ENCODE data around the gene ARL14EPL. TPM values are rescaled to one million over a fixed set of nuclear protein-coding genes. Genes with fewer than 3 reads are reported as not detected.

Gene ARL14EPL
- total RNA-seq, 6 experiments from 2014 or later: not detected

- no peak for ATAC-seq
- TF ChIP-seq CTCF (IDR thresholded peaks at IDR 0.05) (no peak), POLR2A (IDR thresholded peaks at IDR 0.05) (no peak)
Observed at GRCh38 chr5:115992848-115993350, 39.4 kb upstream of the ARL14EPL start.

GRCh38 chr5:115995351-115995750 lies 36.9 kb upstream of the ARL14EPL start:
- Histone ChIP-seq H3K9me3 (no peaks in the 10 kb centered on the region), H3K36me3 (no peaks in the 10 kb centered on the region), H3K27me3 (no peaks in the 10 kb centered on the region), H3K27ac (no peak overlapping the region), H3K4me1 (no peaks in the 10 kb centered on the region), H3K4me3 (no peak overlapping the region)
- no peak for ATAC-seq
- WGBS (ENCODE audit: insufficient coverage, low coverage, low lambda C conversion rate, missing lambda C conversion rate): 68% methylated on average over 6 of the region's 6 CpGs
- no peak for DNase-seq
- TF ChIP-seq POLR2A (IDR thresholded peaks at IDR 0.05) (no peak), CTCF (IDR thresholded peaks at IDR 0.05) (no peak)
- intact Hi-C loops (cut with DNase I): no loop called here

More at GRCh38 chr5:115992848-115993350, 39.4 kb upstream of the ARL14EPL start:
- 59% methylated on average over 5 of the region's 5 CpGs for WGBS (ENCODE audit: insufficient coverage, low coverage, low lambda C conversion rate, missing lambda C conversion rate)
- Histone ChIP-seq H3K36me3 (no peaks in the 10 kb centered on the region), H3K4me3 (no peak overlapping the region), H3K27me3 (no peaks in the 10 kb centered on the region), H3K9me3 (no peaks in the 10 kb centered on the region), H3K27ac (no peak overlapping the region), H3K4me1 (no peaks in the 10 kb centered on the region)
- no peak for DNase-seq
- intact Hi-C loops (cut with DNase I): no loop called here

DNA sequence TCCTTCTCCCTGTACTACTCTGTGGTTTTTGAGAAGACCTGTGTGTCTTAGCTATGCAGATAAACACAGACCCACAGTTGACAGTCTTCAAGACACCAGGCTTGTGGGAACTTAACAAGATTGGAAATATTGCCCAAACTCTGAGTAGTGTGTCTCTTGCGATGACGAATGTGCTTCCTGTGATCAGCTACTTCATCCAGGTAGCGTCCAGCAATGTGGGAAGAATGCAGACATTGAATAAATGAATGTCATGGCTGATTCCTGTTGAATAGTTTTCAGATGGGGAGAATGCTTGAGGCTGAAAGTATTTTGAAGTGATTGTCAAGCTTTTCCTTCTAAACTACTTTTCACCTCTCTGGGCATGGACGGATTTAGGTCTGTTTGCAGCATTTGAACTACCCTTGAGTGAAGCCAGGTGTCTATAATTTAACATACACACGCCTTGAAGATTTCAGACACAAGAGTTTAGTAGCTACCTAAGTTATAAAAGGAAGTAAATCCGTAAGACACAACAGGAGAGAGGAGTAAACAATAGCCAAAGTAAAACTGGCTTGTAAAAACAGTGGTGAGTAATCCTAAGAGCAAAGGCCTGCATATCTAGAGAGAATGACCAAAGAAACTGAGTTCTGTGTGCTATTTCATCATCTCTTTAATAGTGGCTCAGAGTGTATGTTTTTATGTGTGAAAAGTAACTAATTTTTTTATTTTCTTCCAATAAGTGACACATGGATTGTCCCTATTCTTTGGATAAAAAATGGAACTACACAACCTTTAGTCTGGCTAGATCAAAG lies 30.0 kb upstream of the ARL14EPL start:
- Histone ChIP-seq H3K36me3 (no peaks in the 10 kb centered on the region), H3K4me1 (no peaks in the 10 kb centered on the region), H3K27ac (no peak overlapping the region), H3K4me3 (no peak overlapping the region), H3K27me3 (no peaks in the 10 kb centered on the region), H3K9me3 (no peaks in the 10 kb centered on the region)
- ATAC-seq (no peak), DNase-seq (no peak)
- intact Hi-C loops (cut with DNase I): no loop called here
- 64% methylated on average over 6 of the region's 6 CpGs for WGBS (ENCODE audit: insufficient coverage, low coverage, low lambda C conversion rate, missing lambda C conversion rate)
- TF ChIP-seq CTCF (IDR thresholded peaks at IDR 0.05): no peak
- no peak for TF ChIP-seq POLR2A (IDR thresholded peaks at IDR 0.05)

DNA sequence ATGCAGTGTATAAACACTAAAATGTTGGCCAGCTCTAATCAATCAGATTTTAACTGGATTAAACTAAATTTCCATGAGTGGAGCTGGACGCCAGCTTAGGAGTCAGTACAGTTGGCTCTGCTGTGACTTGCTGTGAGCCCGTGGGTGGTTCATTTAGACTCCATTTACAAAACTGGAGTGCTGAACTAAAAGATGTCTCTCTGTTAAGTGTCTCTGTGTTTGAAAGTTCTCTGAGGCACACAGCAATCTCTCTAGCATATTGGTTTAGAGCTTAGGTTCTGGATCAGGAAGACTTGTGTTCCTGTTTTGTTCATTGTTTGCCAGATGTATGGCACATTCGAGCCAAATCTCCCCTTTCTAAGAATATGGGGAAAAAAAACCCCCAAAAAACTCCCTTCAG lies 28.0 kb upstream of the ARL14EPL start:
- 65% methylated on average over 3 of the region's 3 CpGs for WGBS (ENCODE audit: insufficient coverage, low coverage, low lambda C conversion rate, missing lambda C conversion rate)
- TF ChIP-seq CTCF (IDR thresholded peaks at IDR 0.05) (no peak), POLR2A (IDR thresholded peaks at IDR 0.05) (no peak)
- intact Hi-C loops (cut with DNase I): no loop called here

More for the DNA sequence above, 28.0 kb upstream of the ARL14EPL start:
- Histone ChIP-seq H3K4me3 (no peak overlapping the region), H3K9me3 (no peaks in the 10 kb centered on the region), H3K4me1 (no peaks in the 10 kb centered on the region), H3K27ac (no peak overlapping the region), H3K27me3 (no peaks in the 10 kb centered on the region), H3K36me3 (no peaks in the 10 kb centered on the region)
- no peak for ATAC-seq
- no peak for DNase-seq

Measured in right lobe of liver (tissue), 6 donors.